GM21381 (cell line): ENCODE measurements around the gene CAMK2G.
A peak's percentile ranks its signal among the peaks of the same experiment; 100 is the strongest.

Experiments used
- ATAC-seq: cut with Tn5 transposase; IDR thresholded peaks from one replicate; pipeline ENCODE4 v1.9.1; 2021; ENCODE audit warnings: mild to moderate bottlenecking, moderate library complexity; ENCODE audit not compliant: unreplicated experiment

CAMK2G gene

DNA sequence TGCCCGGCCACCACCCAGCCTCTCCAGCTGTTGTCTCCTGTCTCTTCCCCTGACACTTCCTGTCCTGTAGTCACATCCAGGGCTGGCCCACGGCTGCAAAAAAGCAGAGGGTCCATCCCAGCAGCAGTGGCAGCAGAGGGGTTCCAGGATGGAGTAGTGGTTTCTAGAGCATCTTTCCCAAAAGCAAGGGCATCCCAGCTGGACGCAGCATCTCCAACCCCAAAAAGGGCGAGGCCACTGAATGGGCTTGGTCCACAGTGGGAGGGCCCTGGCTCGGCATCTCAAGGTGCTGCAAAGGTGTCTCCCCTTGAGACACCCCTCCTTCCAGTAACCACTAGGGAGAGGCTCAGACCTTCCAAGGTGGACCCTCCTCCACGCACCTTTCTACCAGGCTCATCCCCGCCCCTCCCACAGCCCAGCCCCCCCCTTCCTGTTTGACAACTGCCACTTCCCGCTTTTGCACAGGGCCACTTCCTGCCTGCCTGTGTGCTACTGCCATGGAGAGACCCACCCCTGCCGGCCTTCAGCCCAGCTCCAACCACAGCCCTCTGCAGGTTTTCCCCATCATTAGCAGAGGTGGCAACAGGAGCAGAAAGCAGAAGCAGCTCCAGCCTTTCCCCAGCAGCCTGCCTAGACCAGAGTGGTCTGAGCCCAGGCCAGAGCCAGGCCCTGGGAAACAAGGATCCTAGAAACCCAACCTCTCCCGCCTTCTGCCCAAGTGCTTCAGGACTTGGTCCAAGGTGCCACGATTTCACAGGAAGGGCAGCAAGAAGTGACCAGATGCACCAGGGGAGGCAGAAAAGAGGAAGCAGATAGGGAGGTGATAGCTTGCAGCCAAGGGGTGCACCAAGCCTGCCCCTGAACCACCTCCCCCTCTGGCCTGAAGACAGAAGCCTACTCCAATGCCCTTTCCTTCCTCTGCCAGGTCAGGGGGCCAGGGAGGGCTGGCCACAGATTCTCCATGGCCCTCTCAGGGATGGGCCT is 8.6 kb downstream of the CAMK2G start:
- ATAC-seq = peak; percentile 76

DNA sequence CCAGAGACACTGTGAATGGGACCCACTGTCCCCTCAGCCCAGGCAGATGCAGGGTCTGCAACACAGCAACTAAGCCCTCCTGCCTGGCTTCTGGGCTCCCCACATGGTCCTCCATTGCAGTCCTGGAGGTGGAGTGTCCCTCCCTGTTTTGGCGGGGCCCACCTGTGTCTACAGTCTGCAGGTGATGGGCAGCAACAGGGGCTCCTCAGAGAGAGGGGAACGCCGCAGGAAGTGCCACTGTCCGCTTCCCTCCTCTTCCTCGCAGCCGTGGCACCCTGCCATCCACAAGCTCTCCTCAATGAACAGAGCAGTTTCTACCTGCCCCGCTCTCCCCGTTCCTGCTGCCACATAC is 9.3 kb downstream of the CAMK2G start:
- no peak for ATAC-seq

DNA sequence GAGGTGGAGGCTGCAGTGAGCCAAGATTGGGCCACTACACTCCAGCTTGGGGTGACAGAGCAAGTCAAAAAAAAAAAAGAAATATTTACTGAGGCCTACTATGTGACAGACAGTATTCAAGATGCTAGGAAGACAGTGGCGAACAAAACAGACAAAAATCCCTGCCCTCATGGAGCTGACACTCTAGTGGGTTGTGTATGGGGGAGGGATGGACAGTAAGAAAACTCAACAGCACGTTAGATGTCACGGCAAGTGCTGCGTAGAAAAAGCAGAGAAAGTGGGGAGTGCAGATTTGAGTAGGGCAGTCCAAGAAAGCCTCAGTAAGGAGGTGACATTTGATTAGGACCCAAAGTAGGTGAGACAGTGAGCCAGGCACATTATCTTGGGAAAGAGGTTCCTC is 10.1 kb downstream of the CAMK2G start:
- no peak for ATAC-seq

GRCh38 chr10:73863039-73863817 is 11.1 kb downstream of the CAMK2G start:
- no peak for ATAC-seq

DNA sequence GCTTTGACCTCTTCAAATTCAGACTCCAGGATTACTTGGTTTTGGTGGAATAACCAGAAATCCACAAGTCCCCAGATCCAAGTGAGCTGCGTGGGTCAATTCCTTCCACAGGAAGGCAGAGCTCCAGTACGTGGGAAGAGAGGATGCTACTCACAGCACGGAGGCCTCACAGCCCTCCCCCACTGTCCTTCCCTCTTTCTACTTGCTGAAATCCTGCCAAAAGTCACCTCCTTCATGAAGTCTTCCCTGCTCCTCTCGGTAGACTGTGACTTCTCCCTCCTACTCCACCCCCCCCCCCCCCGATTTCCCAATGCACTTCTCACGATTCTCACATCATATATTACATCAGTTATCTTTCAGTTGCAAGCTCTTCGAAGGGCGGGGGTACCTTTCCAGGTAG is 12.3 kb downstream of the CAMK2G start:
- no peak for ATAC-seq

- no peak for ATAC-seq
These were observed 14.4 kb downstream of the CAMK2G start for GRCh38 chr10:73859784-73860491.

DNA sequence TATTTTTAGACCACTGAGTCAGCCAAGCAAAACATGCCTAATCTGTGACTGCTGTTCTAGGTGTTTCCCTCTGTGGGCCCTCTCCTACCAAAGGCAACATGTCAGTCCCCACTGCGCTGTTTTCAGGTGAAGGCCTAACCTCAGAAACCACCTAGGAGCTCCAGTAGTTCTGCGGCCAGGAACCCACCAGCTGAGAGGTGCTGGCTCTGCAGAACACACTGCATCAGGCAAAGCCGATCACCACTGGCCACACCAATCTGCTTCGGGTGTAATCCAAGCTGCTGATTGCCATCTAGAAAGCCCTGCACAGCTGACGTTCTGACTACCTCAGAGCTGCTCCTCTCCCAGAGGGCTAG is 14.9 kb downstream of the CAMK2G start:
- ATAC-seq = no peak

DNA sequence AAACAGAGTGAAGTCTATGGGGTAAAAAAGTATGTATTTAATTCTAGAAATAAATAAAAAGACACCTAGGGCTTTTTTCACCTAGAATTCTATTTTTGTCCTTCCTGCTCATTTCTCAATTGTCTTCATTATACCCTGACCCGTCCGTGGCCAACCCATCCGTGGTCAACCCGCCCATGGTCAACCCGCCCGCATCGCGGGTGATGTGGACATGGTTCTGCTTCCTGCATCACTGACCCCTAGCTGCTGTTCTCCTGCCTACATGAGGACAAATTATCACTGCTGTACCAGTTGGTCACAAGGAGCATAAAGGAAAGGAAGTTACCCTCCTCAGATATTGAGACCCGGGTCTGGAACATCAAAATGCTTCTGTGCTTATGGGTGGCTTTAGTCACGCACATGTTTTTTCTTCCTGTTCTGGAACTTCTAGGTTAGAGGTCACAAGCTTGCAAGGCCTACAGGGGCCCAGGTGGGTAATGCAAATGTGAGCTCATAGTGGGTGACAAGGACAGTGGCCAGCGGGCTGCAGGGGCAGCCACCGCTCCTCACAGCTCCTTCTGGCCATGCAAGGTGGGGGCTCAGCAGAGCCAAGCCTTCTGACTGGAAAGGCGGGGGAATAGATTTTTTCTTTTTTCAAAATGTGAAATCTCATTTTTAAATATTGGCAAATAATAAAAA is 15.5 kb downstream of the CAMK2G start:
- no peak for ATAC-seq

DNA sequence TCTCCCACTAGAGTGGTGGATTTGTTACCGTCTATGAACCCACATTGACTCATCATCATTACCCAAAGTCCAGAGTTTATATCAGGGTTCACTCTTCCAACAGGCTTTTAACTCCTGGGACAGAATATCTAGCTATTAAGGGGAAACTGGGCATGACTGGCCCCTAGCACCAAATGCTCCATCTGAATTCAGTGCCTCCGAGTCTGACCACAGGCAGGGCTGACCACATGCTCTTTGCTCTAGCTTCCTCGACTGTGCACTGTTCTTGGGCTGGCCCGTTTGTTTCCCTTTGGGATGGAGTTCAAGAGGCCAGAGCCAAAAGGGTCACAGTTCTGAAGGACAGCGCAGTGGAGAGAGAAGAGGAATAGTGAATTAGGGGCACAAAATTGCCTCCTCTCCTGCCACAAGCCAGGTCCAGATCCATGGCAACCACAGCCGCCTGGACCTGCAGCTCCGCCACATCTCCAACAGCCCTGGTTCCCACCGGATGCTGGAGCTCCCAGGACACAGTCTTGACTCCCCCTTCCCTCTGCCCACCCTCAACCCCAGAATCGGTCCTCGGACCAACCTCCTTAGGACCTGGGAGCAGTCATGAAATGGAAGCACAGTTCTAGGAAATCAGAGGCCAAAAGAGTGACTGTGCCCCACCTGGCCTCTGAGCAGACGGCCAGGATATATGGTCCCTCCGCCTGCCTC is 16.2 kb downstream of the CAMK2G start:
- ATAC-seq = no peak

DNA sequence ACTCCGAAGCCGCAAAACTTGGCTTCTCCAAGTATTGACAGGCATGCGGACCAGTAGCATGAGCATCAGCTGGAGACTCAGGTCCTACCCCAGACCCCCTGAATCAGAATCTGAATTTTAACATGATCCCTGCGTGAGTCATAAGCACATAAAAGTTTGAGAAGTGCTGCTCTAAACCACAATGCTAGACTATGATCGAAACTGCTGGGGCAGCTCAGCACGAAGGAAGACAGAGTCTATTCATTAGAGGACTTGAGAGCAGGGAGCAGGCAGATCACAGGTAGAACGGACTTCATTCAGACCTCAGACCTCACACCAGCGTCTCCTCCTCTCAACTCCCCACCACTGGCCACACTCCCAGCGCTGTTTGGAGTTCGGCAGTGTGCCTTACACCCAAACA is 16.9 kb downstream of the CAMK2G start:
- ATAC-seq = no peak

- no peak for ATAC-seq
These were observed 18.1 kb downstream of the CAMK2G start for GRCh38 chr10:73856261-73856660.

DNA sequence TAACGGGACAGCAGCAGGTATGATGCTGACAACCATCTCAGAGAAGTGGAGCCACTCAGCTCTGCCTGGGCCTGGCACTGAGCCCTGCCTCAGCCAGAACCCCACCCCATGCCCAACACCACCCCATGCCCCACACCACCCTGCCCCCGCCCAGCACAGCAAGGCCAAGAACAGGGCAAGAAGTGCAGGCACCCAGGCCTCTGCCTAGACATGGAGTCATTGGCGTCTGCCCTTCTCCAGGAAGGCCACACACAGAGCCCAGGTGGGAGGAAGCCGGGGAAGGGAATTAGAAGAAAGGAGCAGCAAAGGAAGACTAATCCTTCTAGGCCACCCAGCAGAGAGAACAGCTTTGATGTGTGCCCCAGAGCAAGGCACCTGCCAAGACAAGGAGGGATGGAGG is 18.9 kb downstream of the CAMK2G start:
- ATAC-seq = no peak

DNA sequence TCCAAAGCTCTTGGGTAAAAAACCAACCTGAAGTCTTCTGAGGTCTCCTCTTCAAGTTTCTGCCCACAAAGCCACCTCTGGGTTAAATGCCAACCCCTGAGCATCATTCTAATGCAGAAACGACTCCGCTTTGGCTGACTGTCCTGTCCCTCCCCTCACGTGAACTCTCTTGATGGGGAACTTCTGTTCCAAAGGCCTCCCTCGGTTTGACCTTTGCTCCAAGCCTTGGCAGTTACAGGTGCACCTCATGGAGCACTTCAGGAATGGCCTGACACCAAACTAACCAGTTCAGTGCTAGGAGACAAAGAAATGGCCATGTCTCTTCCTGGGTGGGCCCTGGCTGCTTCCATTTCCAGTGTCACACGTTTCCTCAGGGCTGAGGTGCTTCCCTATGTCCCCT is 20.0 kb downstream of the CAMK2G start:
- no peak for ATAC-seq

DNA sequence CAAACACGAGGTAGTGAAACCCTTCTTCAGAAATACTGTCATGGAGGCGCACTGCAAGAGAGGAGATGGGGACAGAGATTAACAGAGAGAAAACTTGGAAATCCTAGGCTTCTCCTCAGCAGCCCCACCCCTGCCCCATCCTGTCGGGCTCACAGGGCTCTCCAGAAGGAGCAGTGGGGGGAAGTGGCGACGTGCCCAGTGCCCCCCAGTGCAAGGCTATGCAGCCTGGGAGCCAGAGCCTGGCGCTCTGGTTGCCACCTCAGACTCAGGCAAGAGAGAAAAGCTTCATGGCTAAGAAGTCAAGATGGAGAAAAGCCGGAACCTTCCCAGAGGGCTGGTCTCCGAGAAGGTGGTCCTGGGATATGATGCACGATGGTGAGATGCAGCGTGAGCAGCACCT is 21.2 kb downstream of the CAMK2G start:
- ATAC-seq = no peak

DNA sequence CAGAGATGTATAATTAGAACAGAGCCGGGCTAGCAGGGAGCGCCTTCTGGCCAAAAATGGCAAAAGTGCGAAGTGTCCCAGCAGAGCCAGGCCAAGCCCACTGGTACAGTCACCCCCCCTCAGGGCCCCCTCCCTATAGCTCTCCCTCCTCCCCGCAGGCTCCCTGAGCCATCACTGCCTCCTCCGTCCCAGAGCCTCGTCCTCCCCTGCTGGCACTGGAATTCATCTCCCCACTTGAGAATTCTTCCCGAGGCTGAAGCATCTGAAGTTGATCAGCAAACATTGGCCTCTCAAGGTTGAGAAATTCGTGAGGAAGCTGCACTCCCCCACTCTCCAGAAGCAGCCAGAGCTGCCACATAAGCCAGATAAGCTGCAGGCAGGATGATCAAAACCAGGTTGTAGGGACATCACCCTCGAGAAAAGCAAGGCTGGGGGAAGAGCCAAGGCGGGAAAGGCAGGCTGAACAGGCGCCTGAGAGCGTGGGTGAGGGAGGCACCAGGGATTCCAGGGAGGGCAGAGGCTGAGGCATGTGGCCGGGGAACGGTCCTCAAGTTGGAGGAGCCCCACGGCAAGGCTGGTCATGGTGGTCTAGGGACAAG is 23.4 kb downstream of the CAMK2G start:
- ATAC-seq = no peak

- no peak for ATAC-seq
These were observed 24.1 kb downstream of the CAMK2G start for GRCh38 chr10:73850211-73850610.

DNA sequence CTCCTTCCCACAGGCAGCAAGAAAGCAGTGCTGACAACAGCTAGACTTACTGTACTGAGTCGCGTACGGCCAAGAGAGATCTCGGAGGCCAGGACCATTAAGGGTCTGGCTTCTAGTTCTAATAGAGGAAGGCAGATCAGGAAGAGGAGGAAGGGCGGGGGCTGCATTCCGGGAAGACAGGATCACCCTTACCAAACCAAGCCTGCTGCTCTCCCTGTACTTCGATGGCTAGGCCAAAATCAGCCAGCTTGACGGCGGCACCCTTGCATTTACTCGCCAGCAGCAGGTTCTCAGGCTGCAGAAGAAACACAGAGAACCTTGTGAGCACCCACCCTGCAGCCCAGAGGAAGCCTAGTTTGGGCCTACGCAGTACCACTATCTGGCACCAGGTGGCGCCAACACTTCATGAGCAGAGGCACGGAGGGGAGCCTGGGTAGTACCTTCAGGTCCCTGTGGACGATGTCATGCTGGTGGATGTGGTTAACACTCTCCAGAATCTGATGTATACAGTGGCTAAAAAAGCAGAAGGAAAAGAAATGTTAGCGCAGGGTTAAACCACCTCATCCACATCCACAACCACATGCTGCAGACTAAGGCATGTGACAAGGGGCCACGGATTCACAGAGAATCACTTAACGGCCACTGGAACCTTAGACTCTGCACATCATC is 25.4 kb downstream of the CAMK2G start:
- peak; percentile 95 for ATAC-seq

DNA sequence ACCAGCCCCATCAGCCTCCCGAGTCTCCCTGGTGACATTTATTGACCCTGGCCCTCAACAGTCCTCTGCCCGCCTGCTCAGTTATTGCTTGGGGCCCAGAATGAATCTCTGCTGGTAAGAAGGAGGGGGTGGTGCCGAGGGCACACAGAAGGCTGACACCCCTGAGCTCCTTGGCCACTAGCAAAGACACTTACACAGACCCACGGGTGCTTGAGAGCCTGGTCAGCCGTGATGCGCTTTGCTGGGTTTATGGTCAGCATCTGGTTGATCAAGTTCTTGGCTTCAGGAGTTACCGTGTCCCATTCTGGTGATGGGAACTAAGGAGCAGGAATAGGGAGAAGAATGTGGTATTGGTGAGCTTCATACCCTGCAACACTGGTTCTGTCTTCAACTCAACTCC is 27.3 kb downstream of the CAMK2G start:
- ATAC-seq = no peak

GRCh38 chr10:73843261-73843660 is 31.1 kb downstream of the CAMK2G start:
- ATAC-seq = no peak
